Colonic mucosa (tissue), 4 donors: Measurements from ENCODE around the gene RNF215. TPM values are rescaled to one million over a fixed set of nuclear protein-coding genes. Genes with fewer than 3 reads are reported as not detected.
A peak's percentile ranks its signal among the peaks of the same experiment; 100 is the strongest.

Source experiments
- DNase-seq: peaks from one replicate; pipeline ENCODE4 v3.0.0-alpha.2; 2020
- H3K27ac ChIP-seq: fragments of 200-600 bp; one replicate; pipeline ENCODE4 v1.8.0; 2021
- H3K27me3 ChIP-seq: fragments of 200-600 bp; one replicate; pipeline ENCODE4 v1.8.0; 2021
- H3K36me3 ChIP-seq: fragments of 200-600 bp; one replicate; pipeline ENCODE4 v1.8.0; 2021
- H3K4me1 ChIP-seq: fragments of 200-600 bp; one replicate; pipeline ENCODE4 v1.8.0; 2021; ENCODE audit warnings: mild to moderate bottlenecking
- H3K4me3 ChIP-seq: fragments of 200-600 bp; one replicate; pipeline ENCODE4 v1.8.0; 2021
- H3K9ac ChIP-seq, 2 donors: one replicate each; pipeline ENCODE4 v1.7.0; 2013; ENCODE audit warnings: control low read depth in 2 of 2, low read depth in 2 of 2, low read length in 2 of 2
- H3K9me3 ChIP-seq: fragments of 200-600 bp; one replicate; pipeline ENCODE4 v1.8.0; 2021
- CTCF ChIP-seq: fragments of 200-600 bp; IDR thresholded peaks from one replicate; pipeline ENCODE4 v1.8.0; 2022; ENCODE audit warnings: antibody characterized with exemption, mild to moderate bottlenecking
- intact Hi-C: fragments of 100-400 bp; cut with DNase I; formaldehyde crosslinking; loops from one replicate; pipeline ENCODE4 v1.14.1; 2022
- total RNA-seq, 2 donors: library from RNA; stranded (reverse); fragmentation: NEBNext Ultra II Directional in 1 of 2; extraction: Animal tissue kit (Norgen Biotek cat#: 25700) in 1 of 2; gene quantifications; one replicate each; pipeline ENCODE4 v1.2.1, GENCODE V29; 2021
- donor health status: healthy.
- donor health status: DM: no; HTN: no; CAD: no.
- donor health status: DM: no; HTN: no; CAD: no.

The RNF215 gene
- total RNA-seq, 2 donors from 2014 or later, result 5.8 to 9.4 TPM

- H3K9ac ChIP-seq, result peak overlapping the region; percentile 57 to 89
- H3K27ac ChIP-seq, result peak overlapping the region; percentile 94
- intact Hi-C loops, result loop anchor here (5.0 kb wide), 1 partner anchor 32 kb away; no protein-coding TSS in a partner anchor
- no peaks in the 10 kb centered on the region for H3K9me3 ChIP-seq
- peak; percentile 45 for DNase-seq
- no peaks in the 10 kb centered on the region for H3K27me3 ChIP-seq
- peak overlapping the region; percentile 64 for H3K4me3 ChIP-seq
- peaks cover 22% of the 10 kb centered on the region for H3K4me1 ChIP-seq
- H3K36me3 ChIP-seq, result no peaks in the 10 kb centered on the region
- no peak for TF ChIP-seq CTCF
Observed at GRCh38 chr22:30424534-30425326, 37.5 kb upstream of the RNF215 start.

- peak overlapping the region; percentile 88 to 89 for H3K9ac ChIP-seq
- peak; percentile 99 for DNase-seq
- intact Hi-C loops, result no loop called here
- peaks cover 22% of the 10 kb centered on the region for H3K4me1 ChIP-seq
- H3K4me3 ChIP-seq, result peak overlapping the region; percentile 42
- no peaks in the 10 kb centered on the region for H3K27me3 ChIP-seq
- H3K9me3 ChIP-seq, result no peaks in the 10 kb centered on the region
- H3K27ac ChIP-seq, result peak overlapping the region; percentile 94
- no peak for TF ChIP-seq CTCF
- no peaks in the 10 kb centered on the region for H3K36me3 ChIP-seq
Observed at GRCh38 chr22:30423959-30424533, 36.8 kb upstream of the RNF215 start.

- peak overlapping the region; percentile 42 for H3K4me3 ChIP-seq
- intact Hi-C loops, result no loop called here
Observed at GRCh38 chr22:30423301-30423958, 36.2 kb upstream of the RNF215 start.

GRCh38 chr22:30422481-30423300, 35.5 kb upstream of the RNF215 start:
- no peaks in the 10 kb centered on the region for H3K36me3 ChIP-seq
- peak overlapping the region; percentile 42 for H3K4me3 ChIP-seq
- no peak for TF ChIP-seq CTCF
- intact Hi-C loops, result no loop called here
- H3K9ac ChIP-seq, result peak overlapping the region; percentile 88 to 89
- H3K9me3 ChIP-seq, result no peaks in the 10 kb centered on the region
- peaks cover 22% of the 10 kb centered on the region for H3K4me1 ChIP-seq
- DNase-seq, result peak; percentile 81
- peak overlapping the region; percentile 94 for H3K27ac ChIP-seq
- no peaks in the 10 kb centered on the region for H3K27me3 ChIP-seq

More at GRCh38 chr22:30423301-30423958, 36.2 kb upstream of the RNF215 start:
- no peak for TF ChIP-seq CTCF
- DNase-seq, result no peak
- Histone ChIP-seq H3K4me1 (peaks cover 22% of the 10 kb centered on the region), H3K27me3 (no peaks in the 10 kb centered on the region), H3K9ac (peak overlapping the region; percentile 88 to 89), H3K9me3 (no peaks in the 10 kb centered on the region), H3K27ac (peak overlapping the region; percentile 94), H3K36me3 (no peaks in the 10 kb centered on the region)
